Measurements from ENCODE around the gene GHR.

DNA sequence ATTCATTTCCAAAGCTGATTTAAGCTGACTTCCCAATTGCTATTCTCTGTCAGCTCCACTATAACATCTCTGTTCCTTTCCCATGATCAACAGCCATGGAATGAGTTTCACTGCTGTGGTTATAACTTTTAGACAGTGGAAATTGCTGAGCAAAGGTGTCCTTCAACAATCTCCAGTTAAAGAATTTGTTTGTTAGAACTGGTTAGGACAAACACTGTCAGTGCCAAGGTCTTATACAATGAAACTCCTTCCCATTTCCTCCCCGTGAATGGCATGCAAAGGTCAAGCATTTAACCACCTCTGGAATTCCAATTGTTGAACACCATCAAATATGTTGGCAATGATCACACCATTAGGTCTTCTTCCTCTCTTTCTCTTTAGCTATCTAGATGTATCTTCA is 45.7 kb upstream of the GHR start:
- TF ChIP-seq POLR2A (IDR thresholded peaks at IDR 0.05; ENCODE audit: extremely low read depth, insufficient read length) (no peak), MYC (IDR thresholded peaks at IDR 0.05; ENCODE audit: low read depth, low read length) (no peak)
- TF ChIP-seq, protein P1, sequence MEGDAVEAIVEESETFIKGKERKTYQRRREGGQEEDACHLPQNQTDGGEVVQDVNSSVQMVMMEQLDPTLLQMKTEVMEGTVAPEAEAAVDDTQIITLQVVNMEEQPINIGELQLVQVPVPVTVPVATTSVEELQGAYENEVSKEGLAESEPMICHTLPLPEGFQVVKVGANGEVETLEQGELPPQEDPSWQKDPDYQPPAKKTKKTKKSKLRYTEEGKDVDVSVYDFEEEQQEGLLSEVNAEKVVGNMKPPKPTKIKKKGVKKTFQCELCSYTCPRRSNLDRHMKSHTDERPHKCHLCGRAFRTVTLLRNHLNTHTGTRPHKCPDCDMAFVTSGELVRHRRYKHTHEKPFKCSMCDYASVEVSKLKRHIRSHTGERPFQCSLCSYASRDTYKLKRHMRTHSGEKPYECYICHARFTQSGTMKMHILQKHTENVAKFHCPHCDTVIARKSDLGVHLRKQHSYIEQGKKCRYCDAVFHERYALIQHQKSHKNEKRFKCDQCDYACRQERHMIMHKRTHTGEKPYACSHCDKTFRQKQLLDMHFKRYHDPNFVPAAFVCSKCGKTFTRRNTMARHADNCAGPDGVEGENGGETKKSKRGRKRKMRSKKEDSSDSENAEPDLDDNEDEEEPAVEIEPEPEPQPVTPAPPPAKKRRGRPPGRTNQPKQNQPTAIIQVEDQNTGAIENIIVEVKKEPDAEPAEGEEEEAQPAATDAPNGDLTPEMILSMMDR (IDR thresholded peaks at IDR 0.05; ENCODE audit: low read depth, low read length): no peak

All from NB4 (cell line).